ENCODE measurements around the gene PLEKHH2.

Gene PLEKHH2

GRCh38 chr2:43762286-43762685 lies 125.2 kb downstream of the PLEKHH2 start:
- DNase-seq (ENCODE audit: low read depth, low spot score) = peak; percentile 32

GRCh38 chr2:43763091-43763490 lies 126.0 kb downstream of the PLEKHH2 start:
- DNase-seq (ENCODE audit: low read depth, low spot score) = no peak

DNA sequence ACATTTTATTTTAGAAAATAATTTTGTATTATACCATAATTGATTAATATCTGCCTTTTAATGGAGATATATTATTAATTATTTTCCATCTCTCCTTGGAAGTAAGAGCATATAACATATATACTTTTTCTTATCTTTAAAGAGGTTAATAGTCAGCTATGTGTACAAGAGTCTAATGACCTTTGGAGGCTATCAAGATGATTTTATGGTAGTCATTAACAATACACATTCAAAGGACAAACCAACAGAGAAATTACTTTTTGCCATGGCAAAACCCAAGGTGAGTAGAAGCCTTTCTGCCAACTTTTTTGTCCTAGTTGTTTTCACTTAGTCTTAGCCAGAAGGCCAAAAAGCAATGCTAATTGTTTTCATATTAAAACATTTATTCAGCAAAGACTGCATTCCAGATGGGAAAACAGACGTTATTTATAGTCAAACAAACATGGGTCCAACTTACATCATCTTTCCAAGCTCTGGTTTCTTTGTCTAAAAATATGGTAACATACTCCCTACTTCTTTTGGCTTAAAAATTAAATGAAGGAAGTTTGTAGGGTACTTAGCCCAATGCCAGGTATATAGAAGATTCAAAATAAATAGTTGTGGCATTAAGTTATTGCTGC lies 127.1 kb downstream of the PLEKHH2 start:
- no peak for DNase-seq (ENCODE audit: low read depth, low spot score)

GRCh38 chr2:43766006-43766405 lies 128.9 kb downstream of the PLEKHH2 start:
- no peak for DNase-seq (ENCODE audit: low read depth, low spot score)

DNA sequence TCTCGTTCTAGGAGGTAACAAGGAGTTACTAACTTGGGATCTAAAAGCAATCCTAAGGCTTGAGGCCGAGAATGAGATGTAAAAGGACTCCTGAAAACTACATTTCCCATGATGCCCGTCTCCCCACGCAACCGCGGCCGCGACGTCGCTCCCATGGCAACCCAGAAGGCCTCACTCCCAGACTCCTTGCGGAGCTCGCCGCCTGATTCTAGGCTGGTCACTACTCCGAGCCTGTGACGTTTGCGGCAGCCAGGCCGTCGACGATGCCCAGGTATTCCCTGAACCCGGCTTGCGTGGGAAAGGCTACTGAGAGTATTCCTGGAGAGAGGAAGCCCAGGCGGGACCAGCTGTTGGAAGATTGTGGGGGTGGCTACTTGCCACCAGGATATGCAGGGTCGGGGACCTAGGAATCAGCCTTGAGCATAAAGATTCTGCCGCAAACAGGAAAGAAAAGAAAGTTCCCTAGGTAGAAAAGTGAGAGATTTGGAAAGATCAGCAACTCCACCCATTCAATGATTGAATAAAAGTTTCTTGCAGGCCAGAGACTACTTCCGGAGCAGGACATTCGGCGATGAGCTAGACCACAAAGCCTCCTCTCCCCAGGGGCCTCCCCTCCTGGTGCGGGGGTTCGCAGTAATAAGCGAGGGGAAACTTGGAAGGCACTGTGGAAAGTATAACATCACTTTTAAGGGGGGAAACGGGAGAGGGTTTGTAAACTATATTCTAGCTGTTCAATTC lies 137.0 kb downstream of the PLEKHH2 start, which contains the start of gene DYNC2LI1:
Gene DYNC2LI1 (plus strand): TSS at position 164 of the 738 bp plus-strand sequence. CDS start 100 bp downstream, at position 264.
- peak; percentile 96 for DNase-seq (ENCODE audit: low read depth, low spot score)

- no peak for DNase-seq (ENCODE audit: low read depth, low spot score)
These were observed 137.6 kb downstream of the PLEKHH2 start for GRCh38 chr2:43774617-43775016.

- no peak for DNase-seq (ENCODE audit: low read depth, low spot score)
These were observed 139.3 kb downstream of the PLEKHH2 start for GRCh38 chr2:43776324-43776723.

- DNase-seq (ENCODE audit: low read depth, low spot score) = no peak
These were observed 140.4 kb downstream of the PLEKHH2 start for GRCh38 chr2:43777306-43777926.

DNA sequence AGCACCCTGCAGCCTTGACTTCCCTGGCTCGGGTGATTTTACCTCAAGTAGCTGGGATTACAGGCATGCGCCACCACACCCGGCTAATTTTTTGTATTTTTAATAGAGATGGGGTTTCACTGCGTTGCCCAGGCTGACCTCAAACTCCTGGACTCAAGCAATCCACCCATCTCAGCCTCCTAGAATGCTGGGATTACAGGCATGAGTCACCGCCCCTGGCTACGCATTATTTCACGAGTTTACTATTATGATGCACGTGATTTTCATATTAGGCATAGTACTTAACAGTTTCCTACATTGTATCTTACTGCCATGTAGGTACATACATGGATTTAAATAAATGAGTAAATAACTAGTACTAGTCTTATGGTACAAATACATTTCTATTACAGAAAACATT lies 141.2 kb downstream of the PLEKHH2 start:
- no peak for DNase-seq (ENCODE audit: low read depth, low spot score)

DNA sequence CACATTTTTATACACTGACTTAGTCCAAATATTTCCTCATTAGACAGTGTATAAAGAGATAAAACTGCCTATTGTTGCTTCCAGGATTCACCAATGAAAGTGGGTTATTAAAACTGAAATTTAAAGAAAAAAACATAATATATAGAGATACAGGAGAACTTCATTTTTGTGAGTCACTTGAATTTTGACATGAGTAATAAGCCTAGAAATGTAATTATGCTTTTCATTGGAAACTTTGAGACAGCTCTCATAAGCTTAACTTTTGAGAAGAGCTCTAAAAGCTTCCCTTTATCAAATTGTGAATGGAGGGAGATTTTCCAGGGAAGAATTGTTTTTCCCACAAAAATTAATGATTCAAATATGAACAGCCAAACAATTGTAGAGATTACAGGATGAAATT lies 150.8 kb downstream of the PLEKHH2 start:
- DNase-seq (ENCODE audit: low read depth, low spot score) = no peak

DNA sequence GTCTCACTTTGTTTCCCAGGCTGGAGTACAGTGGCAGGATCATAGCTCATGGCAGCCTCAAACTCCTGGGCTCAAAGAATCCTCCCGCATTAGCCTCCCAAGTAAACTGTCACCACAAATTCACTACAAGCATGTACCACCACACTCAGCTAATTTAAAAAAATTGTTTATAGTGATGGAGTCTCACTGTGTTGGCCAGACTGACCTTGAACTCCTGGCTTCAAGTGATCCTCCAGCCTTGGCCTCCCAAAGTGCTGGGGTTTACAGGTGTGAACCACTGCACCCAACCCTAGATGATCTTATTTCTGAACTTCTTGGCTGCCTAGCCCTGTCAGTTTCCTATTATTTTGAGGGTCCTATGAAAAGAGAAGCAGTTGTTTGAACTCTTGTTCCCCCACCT lies 151.6 kb downstream of the PLEKHH2 start:
- DNase-seq (ENCODE audit: low read depth, low spot score) = no peak

- no peak for DNase-seq (ENCODE audit: low read depth, low spot score)
These were observed 153.1 kb downstream of the PLEKHH2 start for GRCh38 chr2:43790147-43790546.

DNA sequence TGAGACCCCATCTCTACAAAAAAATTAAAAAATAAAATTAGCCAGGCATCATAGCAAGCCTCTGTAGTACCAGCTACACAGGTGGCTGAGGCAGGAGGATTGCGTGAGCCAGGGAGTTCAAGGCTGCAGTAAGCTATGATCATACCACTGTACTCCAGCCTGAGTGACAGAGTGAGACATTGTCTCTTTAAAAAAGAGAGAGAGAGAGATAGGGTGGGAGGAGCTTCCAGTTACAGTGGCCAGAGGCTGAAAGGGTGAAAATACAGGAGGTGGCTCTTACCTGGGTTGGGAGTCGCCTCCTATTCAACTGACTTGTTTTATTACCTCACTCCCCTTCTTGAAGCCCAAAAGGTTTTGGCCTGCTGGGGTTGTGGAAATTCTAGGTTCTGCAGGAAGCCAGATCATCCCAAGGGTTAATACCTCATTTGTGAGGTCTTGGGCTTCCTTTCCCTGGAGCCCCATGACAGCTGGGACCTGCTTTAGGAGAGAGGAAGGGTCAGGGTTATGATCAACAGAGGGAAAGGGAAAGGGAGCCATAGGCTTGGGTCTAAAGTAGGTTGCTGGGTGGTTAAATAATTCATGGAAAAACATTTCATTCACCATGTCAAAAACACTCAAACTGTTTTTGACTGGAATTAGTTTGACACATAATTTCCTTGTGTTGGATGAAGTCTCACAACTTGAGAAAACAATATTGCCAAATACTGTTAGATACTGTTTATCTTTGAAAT lies 154.1 kb downstream of the PLEKHH2 start:
- no peak for DNase-seq (ENCODE audit: low read depth, low spot score)

DNA sequence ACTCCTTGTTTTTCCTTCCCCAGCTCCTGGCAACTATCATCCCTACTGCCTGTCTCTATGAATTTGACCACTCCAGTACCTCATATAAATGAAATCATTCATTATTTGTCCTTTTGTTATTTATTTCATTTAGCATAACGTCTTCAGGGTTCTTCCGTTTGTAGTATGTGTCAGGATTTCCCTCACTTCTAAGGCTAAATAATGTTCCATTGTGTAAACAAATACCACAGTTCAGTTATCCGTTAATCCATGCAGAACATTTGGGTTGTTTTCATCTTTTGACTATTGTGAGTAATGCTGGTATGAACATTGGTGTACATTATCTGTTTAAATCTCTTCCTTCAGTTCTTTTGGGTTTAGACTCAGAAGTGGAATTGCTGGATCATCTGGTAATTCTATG lies 155.6 kb downstream of the PLEKHH2 start:
- DNase-seq (ENCODE audit: low read depth, low spot score) = no peak

DNA sequence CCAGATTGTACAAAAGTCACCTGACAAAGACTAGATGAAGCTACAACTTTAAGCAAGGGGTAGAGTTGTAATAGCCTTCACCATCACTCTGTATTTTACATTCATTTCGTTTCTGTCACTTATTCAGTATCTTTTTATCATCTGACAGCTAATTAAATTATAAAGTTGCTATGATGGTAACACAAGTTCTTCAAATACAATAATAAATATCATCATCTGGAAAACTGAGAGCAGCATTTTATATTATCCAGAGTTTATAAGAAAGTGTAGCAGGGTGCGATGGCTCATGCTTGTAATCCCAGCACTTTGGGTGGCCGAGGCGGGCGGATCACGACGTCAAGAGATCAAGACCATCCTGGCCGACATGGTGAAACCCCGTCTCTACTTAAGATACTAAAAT lies 157.9 kb downstream of the PLEKHH2 start:
- no peak for DNase-seq (ENCODE audit: low read depth, low spot score)

DNA sequence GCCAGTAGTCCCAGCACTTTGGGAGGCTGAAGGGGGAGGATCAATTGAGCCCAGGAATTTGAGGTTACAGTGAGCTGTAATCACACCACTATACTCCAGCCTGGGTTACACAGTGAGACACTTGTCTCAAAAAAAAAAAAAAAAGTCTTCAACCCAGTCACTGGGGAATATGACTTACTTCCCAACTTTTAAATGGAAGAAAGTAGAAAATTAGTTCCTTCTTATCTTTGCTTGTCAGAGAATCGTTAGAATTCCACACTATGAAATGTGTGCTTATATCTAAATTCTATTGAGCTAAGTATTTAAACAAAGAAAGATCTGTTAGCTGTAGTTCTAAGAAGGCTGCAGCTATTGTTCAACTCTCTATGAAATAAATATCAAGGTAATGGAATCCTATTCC lies 159.1 kb downstream of the PLEKHH2 start:
- no peak for DNase-seq (ENCODE audit: low read depth, low spot score)

GRCh38 chr2:43798300-43798699 lies 161.2 kb downstream of the PLEKHH2 start:
- DNase-seq (ENCODE audit: low read depth, low spot score) = no peak

DNA sequence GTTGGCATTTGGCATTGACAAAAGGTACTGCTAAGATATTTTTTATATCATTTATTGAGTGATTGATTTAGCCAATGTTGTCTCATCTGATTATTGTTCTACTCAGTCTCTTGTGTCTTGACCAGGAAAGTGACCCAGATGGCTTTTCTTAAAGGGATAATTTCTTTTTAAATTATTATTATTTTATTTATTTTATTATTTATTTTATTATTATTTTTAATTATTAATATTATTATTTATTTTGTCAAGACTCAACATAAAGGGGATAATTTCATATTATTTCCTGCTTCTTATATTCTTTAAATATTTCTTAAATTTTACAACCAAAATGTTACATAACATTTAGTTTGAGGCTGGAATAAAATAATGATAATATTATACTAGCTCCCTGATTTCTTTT lies 163.8 kb downstream of the PLEKHH2 start:
- no peak for DNase-seq (ENCODE audit: low read depth, low spot score)

DNA sequence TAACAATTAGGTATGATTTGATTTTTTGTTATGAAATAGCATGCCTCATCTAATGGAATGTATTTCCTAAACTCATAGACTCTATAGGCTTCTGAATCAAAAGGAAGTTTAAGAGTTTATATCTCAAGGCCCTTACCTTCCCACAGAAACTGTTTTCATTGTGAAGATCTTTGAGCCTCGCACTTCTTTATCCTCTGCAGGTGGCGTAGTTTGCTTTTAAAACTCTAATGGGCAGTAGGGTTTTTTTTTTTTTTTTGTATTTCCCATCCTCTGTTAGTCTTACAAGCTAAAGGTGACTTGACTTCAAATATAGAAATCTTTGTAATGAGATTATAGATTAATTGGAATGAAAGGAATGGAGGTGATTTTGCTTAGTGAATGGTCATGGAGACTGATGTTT lies 165.1 kb downstream of the PLEKHH2 start:
- no peak for DNase-seq (ENCODE audit: low read depth, low spot score)

DNA sequence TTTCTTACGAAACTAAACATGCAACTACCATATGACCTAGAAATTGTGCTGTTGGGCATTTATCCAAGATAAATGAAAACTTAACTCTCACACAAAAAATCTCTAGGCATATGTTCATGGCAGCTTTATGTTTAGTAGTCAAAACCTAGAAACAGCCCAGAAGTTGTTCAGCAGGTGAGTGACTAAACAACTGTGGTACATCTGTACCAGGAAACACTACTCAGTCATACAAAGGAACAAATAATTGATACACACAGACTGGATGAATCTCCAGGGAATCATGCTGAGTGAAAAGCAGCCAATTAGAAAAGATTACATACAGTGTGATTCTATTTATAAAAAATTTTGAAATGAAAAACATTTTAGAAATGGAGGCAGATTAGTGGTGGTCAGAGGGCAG lies 166.1 kb downstream of the PLEKHH2 start:
- no peak for DNase-seq (ENCODE audit: low read depth, low spot score)

DNA sequence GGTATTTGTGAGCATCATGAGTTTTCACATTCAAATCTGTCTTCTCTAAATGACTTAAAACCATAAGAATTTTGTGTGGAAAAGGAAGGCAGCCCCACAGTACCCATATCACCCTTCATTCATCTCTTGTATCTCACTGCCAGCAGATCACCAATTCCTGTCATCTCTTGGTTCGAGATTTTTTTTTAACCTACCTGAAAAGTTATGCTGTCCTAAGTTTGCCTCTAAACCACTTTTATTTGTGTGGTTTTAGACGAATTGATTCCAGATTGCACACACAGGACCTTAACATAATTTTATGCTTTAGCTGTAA lies 169.6 kb downstream of the PLEKHH2 start:
- no peak for DNase-seq (ENCODE audit: low read depth, low spot score)

- no peak for DNase-seq (ENCODE audit: low read depth, low spot score)
These were observed 173.4 kb downstream of the PLEKHH2 start for GRCh38 chr2:43810452-43810851.

Measured in astrocyte of the hippocampus (primary cell).